Smooth muscle cell (in vitro differentiated cells): ENCODE measurements around the gene SMYD3. TPM values are rescaled to one million over a fixed set of nuclear protein-coding genes. Genes with fewer than 3 reads are reported as not detected.

Source experiments
- DNase-seq: peaks from one replicate; lab custom pipeline; 2025; ENCODE audit not compliant: unreplicated experiment; lab: John Stamatoyannopoulos, UW
- H2AFZ ChIP-seq: fragments of 200-600 bp; sonication (generic); 2 replicates; pipeline ENCODE4 v1.6.0; 2016; ENCODE audit warnings: antibody characterized with exemption, low read depth, mild to moderate bottlenecking
- H3F3A ChIP-seq: fragments of 200-600 bp; sonication (generic); 2 replicates; pipeline ENCODE4 v1.6.0; 2017; ENCODE audit warnings: antibody characterized with exemption, low read depth
- H3K27ac ChIP-seq: fragments of 200-600 bp; sonication (generic); 2 replicates; pipeline ENCODE4 v1.5.1; 2016; ENCODE audit warnings: low read depth, mild to moderate bottlenecking
- H3K27me3 ChIP-seq: fragments of 200-600 bp; sonication (generic); 2 replicates; pipeline ENCODE4 v1.6.1; 2016; ENCODE audit warnings: low read depth, mild to moderate bottlenecking
- H3K36me3 ChIP-seq: fragments of 200-600 bp; sonication (generic); 2 replicates; pipeline ENCODE4 v1.5.1; 2016; ENCODE audit warnings: low read depth
- H3K4me1 ChIP-seq: fragments of 200-600 bp; sonication (generic); 2 replicates; pipeline ENCODE4 v1.5.1; 2016; ENCODE audit warnings: low read depth
- H3K4me2 ChIP-seq: fragments of 200-600 bp; sonication (generic); 2 replicates; pipeline ENCODE4 v1.6.0; 2016; ENCODE audit warnings: mild to moderate bottlenecking
- H3K4me3 ChIP-seq: fragments of 200-600 bp; sonication (generic); 2 replicates; pipeline ENCODE4 v1.5.1; 2016; ENCODE audit warnings: mild to moderate bottlenecking
- H3K79me2 ChIP-seq: fragments of 200-600 bp; sonication (generic); 2 replicates; pipeline ENCODE4 v1.6.0; 2016; ENCODE audit warnings: low read depth, mild to moderate bottlenecking
- H3K9ac ChIP-seq: fragments of 200-600 bp; sonication (generic); 2 replicates; pipeline ENCODE4 v1.6.0; 2016; ENCODE audit warnings: low read depth
- H3K9me3 ChIP-seq: fragments of 200-600 bp; sonication (generic); replicated peaks from 2 replicates; pipeline ENCODE4 v1.5.1; 2016; ENCODE audit warnings: low read depth
- H4K20me1 ChIP-seq: fragments of 200-600 bp; sonication (generic); 2 replicates; pipeline ENCODE4 v1.6.0; 2016; ENCODE audit warnings: low read depth
- WGBS: methylation state at CpG from one replicate; pipeline ENCODE4 v1.1.7; 2016; ENCODE audit warnings: low lambda C conversion rate; 5-methylcytosine and 5-hydroxymethylcytosine counted together
- polyA plus RNA-seq: library from polyadenylated mRNA; unstranded; fragments of >200 nt; fragmentation: Nextera tagmentation; extraction: Ambion mirVana; gene quantifications from 2 replicates; pipeline ENCODE4 v1.2.1, GENCODE V29; 2016
- total RNA-seq: library from RNA; depleted of rRNA; stranded (reverse); fragments of >200 nt; gene quantifications from 2 replicates; pipeline ENCODE4 v1.2.3, GENCODE V29; 2014
- TF ChIP-seq, protein P1 (sequence below): fragments of 200-600 bp; sonication (generic); IDR thresholded peaks from 2 replicates; pipeline ENCODE4 v1.5.1; 2017; ENCODE audit warnings: borderline replicate concordance, mild to moderate bottlenecking, antibody characterized with exemption; ENCODE audit not compliant: insufficient read depth, poor library complexity, severe bottlenecking

The SMYD3 gene
- total and polyA plus RNA-seq, 2 experiments from 2014 or later: 162 to 301 TPM

DNA sequence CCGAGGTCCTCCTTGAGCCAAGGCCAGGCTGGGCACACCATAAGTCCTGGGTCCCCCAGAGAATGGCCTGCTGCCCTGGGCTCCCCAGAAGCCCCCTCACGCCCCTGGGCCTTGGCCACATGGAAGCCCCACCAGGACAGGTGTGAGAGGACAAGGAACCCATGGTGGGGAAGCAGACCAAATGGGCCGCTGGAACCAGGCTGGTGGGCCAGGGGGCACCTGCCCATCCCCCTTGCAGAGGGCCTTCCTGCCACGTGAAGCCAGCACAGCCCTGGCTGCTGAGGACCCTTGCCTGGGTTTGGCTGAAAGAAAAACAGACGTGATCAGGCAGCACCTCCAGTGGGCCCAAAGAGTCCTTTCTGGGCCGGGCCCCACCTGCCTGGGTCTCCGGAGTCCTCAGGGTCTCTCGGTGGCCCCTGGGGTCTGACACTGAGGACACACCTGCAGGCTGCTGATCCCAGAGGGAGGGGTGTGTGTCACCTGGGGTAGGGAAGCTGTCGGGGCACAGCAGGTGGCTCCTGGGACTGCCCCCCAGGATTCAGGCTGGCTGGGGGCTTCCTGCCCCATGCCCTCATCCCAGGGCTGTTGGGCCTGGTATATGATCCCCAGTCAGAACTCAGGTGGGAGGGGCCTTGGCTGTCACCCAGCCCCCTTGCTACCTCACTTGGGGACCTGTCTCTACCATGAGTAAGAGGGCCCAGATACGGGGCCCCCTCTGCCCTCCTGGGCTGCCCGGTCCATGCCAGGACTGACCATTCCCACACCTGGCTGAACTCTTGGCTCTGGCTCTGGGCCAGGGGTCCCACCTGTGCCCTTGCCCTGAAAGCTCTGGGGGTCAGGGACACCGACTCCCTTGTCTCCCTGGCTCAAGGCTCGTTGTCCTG lies 3.3 kb upstream of the SMYD3 start:
- no peak overlapping the region for H3K4me2 ChIP-seq
- H3F3A ChIP-seq: no peaks in the 10 kb centered on the region
- DNase-seq: no peak
- TF ChIP-seq, protein P1, sequence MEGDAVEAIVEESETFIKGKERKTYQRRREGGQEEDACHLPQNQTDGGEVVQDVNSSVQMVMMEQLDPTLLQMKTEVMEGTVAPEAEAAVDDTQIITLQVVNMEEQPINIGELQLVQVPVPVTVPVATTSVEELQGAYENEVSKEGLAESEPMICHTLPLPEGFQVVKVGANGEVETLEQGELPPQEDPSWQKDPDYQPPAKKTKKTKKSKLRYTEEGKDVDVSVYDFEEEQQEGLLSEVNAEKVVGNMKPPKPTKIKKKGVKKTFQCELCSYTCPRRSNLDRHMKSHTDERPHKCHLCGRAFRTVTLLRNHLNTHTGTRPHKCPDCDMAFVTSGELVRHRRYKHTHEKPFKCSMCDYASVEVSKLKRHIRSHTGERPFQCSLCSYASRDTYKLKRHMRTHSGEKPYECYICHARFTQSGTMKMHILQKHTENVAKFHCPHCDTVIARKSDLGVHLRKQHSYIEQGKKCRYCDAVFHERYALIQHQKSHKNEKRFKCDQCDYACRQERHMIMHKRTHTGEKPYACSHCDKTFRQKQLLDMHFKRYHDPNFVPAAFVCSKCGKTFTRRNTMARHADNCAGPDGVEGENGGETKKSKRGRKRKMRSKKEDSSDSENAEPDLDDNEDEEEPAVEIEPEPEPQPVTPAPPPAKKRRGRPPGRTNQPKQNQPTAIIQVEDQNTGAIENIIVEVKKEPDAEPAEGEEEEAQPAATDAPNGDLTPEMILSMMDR: no peak
- no peak overlapping the region for H2AFZ ChIP-seq
- H3K4me3 ChIP-seq: no peak overlapping the region
- WGBS: 93% methylated on average over 13 of the region's 13 CpGs
- peaks cover 4% of the 10 kb centered on the region for H3K4me1 ChIP-seq
- H3K9me3 ChIP-seq: no peaks in the 10 kb centered on the region
- H3K27me3 ChIP-seq: no peaks in the 10 kb centered on the region
- H3K36me3 ChIP-seq: no peaks in the 10 kb centered on the region
- no peaks in the 10 kb centered on the region for H4K20me1 ChIP-seq
- no peak overlapping the region for H3K9ac ChIP-seq
- peaks cover 4% of the 10 kb centered on the region for H3K79me2 ChIP-seq
- no peak overlapping the region for H3K27ac ChIP-seq

DNA sequence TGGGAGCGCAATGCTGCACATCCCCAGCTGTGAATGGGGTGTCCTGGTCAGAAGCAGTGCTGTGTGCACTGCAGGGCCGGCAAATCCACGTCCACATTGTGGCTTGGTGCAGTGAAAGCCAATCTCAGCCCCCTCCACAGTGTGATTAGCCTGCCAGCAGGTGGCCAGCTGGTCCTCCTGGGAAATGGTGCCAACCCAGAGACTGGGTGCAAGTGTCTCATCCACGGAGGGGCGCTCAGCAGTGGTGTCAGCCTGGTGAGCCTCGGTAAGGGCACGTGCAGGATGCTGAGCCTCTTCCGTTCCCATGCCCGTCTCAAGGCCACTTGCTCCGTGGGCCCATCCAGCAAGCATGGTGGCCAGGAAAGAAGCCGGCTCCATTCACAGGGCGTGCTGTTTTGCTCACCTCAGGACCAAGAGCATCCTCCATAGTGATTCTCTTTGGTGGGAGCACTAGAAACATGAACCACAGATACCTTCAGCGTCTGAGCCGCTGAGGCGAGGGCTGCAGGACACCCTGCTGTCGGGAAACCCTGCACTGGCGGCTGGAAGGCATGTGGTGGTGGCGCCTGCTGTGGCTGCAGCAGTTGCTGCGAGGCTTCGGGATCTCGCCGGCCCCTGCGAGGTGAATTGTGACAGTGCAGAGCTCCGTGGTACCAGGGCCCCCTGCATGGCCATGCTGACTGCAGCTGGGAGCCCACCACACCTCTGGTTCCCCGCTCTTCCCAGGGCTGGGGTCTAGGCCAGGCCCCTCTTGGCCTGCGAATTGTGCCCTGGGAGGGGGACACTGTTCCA lies 2.0 kb upstream of the SMYD3 start:
- H3K4me1 ChIP-seq: peaks cover 4% of the 10 kb centered on the region
- no peak overlapping the region for H2AFZ ChIP-seq
- no peaks in the 10 kb centered on the region for H3K27me3 ChIP-seq
- H3F3A ChIP-seq: no peaks in the 10 kb centered on the region
- no peaks in the 10 kb centered on the region for H3K36me3 ChIP-seq
- no peak for DNase-seq
- H3K9ac ChIP-seq: no peak overlapping the region
- H4K20me1 ChIP-seq: no peaks in the 10 kb centered on the region
- no peak overlapping the region for H3K4me3 ChIP-seq
- H3K4me2 ChIP-seq: no peak overlapping the region
- H3K79me2 ChIP-seq: peaks cover 4% of the 10 kb centered on the region
- no peak overlapping the region for H3K27ac ChIP-seq
- TF ChIP-seq, protein P1: no peak
- WGBS: 87% methylated on average over 26 of the region's 26 CpGs
- no peaks in the 10 kb centered on the region for H3K9me3 ChIP-seq

- H3F3A ChIP-seq: no peaks in the 10 kb centered on the region
- H3K27me3 ChIP-seq: no peaks in the 10 kb centered on the region
- H3K79me2 ChIP-seq: peaks cover 4% of the 10 kb centered on the region
- peak overlapping the region; percentile 71 for H3K9ac ChIP-seq
- WGBS: 10% methylated on average over 9 of the region's 9 CpGs
- H4K20me1 ChIP-seq: no peaks in the 10 kb centered on the region
- no peak overlapping the region for H3K27ac ChIP-seq
- H3K36me3 ChIP-seq: no peaks in the 10 kb centered on the region
- H3K4me2 ChIP-seq: peak overlapping the region; percentile 95
- no peaks in the 10 kb centered on the region for H3K9me3 ChIP-seq
- peaks cover 4% of the 10 kb centered on the region for H3K4me1 ChIP-seq
- no peak for DNase-seq
- TF ChIP-seq, protein P1: no peak
- peak overlapping the region; percentile 99 for H2AFZ ChIP-seq
- peak overlapping the region; percentile 99 for H3K4me3 ChIP-seq
Measured at GRCh38 chr1:246506367-246506673, 759 bp downstream of the SMYD3 start.
